Panc1 (cell line): Measurements from ENCODE around the gene STK10. TPM values are rescaled to one million over a fixed set of nuclear protein-coding genes. Genes with fewer than 3 reads are reported as not detected.

Source experiments
- ATAC-seq: fragments of 200-7000 bp; cut with Tn5 transposase; 2 replicates; pipeline ENCODE4 v1.9.1; 2020; ENCODE audit warnings: mild to moderate bottlenecking, moderate library complexity
- BruUV-seq: library from RNA; stranded (reverse); fragments of 400-500 nt; replicated peaks from 2 replicates; lab custom pipeline; 2021; lab: Mats Ljungman, UMichigan
- CTCF ChIA-PET: fragments of 300-600 bp; sonication (Branson Sonifier 250); formaldehyde crosslinking; loops from one replicate; lab custom pipeline; 2022; ENCODE audit warnings: antibody characterized with exemption; lab: Charles Lee
- POLR2A ChIA-PET: fragments of 300-600 bp; sonication (Branson Sonifier 250); formaldehyde crosslinking; loops from one replicate; lab custom pipeline; 2022; ENCODE audit warnings: antibody characterized with exemption; lab: Charles Lee
- DNase-seq: peaks from one replicate; pipeline ENCODE4 v3.0.0-alpha.2; 2010; ENCODE audit warnings: low read depth, low spot score
- H3K27ac ChIP-seq: 2 replicates; pipeline ENCODE4 v1.5.1; 2011; ENCODE audit warnings: mild to moderate bottlenecking, low read length, inconsistent platforms
- H3K27me3 ChIP-seq: fragments of 200-500 bp; sonication (Bioruptor generic); 2 replicates; pipeline ENCODE4 v1.6.0; 2014; ENCODE audit warnings: low read length, inconsistent platforms; ENCODE audit not compliant: control insufficient read depth, insufficient read depth
- H3K36me3 ChIP-seq: fragments of 200-500 bp; sonication (Bioruptor generic); 2 replicates; pipeline ENCODE4 v1.5.1; 2014; ENCODE audit warnings: inconsistent platforms, mild to moderate bottlenecking, low read length, moderate library complexity; ENCODE audit not compliant: control insufficient read depth, insufficient read depth
- H3K4me1 ChIP-seq: 2 replicates; pipeline ENCODE4 v1.5.1; 2011; ENCODE audit warnings: inconsistent platforms, mild to moderate bottlenecking, low read length, moderate library complexity; ENCODE audit not compliant: control insufficient read depth, insufficient read depth
- H3K4me3 ChIP-seq, 2 experiments: 2 replicates each; pipeline ENCODE4 v1.5.1; 2011 to 2012; ENCODE audit warnings: low read depth in 2 of 2, low read length in 2 of 2, mild to moderate bottlenecking in 2 of 2, inconsistent platforms in 1 of 2, moderate library complexity in 1 of 2
- H3K9me3 ChIP-seq: fragments of 200-500 bp; sonication (Bioruptor generic); 2 replicates; pipeline ENCODE4 v1.5.1; 2014; ENCODE audit warnings: low read depth, mild to moderate bottlenecking, inconsistent platforms, low read length, moderate library complexity; ENCODE audit not compliant: control insufficient read depth, insufficient read depth
- CTCF ChIP-seq: fragments of 450-650 bp; IDR thresholded peaks from 2 replicates; pipeline ENCODE4 v1.5.1; 2017; ENCODE audit warnings: mild to moderate bottlenecking
- POLR2AphosphoS5 ChIP-seq: IDR thresholded peaks from 2 replicates; pipeline ENCODE4 v1.6.1; 2012; ENCODE audit warnings: mild to moderate bottlenecking, low read depth, low read length, moderate library complexity
- SIN3A ChIP-seq: IDR thresholded peaks from 2 replicates; pipeline ENCODE4 v1.6.1; 2012; ENCODE audit warnings: low read depth, mild to moderate bottlenecking, low read length, moderate library complexity, borderline replicate concordance; ENCODE audit not compliant: insufficient read depth
- TCF7L2 ChIP-seq: IDR thresholded peaks from 2 replicates; pipeline ENCODE4 v1.6.1; 2011; ENCODE audit warnings: mild to moderate bottlenecking, low read depth, low read length, inconsistent platforms
- in situ Hi-C: cut with HindIII; loops from 2 replicates; pipeline ENCODE4 v1.10.0; 2016; ENCODE audit warnings: low sequenced_read_pairs, low pct_unique_long_range_greater_than_20kb
- intact Hi-C: fragments of 100-400 bp; cut with micrococcal nuclease; formaldehyde crosslinking; loops from one replicate; pipeline ENCODE4 v1.10.0; 2022; ENCODE audit not compliant: unreplicated experiment
- total RNA-seq: library from RNA; stranded (reverse); gene quantifications from one replicate; pipeline ENCODE4 v1.2.1, GENCODE V29; 2021; ENCODE audit not compliant: unreplicated experiment
- TF ChIP-seq, protein P1 (sequence below), 2 experiments: IDR thresholded peaks; 2 replicates each; pipeline ENCODE4 v1.6.1; 2011 to 2012; ENCODE audit warnings: low read depth in 2 of 2, control low read depth in 1 of 2, low read length in 1 of 2, mild to moderate bottlenecking in 1 of 2, moderate library complexity in 1 of 2; ENCODE audit not compliant: insufficient read depth in 1 of 2

Gene STK10
- total RNA-seq, 1 experiment from 2014 or later: 34.9 TPM

DNA sequence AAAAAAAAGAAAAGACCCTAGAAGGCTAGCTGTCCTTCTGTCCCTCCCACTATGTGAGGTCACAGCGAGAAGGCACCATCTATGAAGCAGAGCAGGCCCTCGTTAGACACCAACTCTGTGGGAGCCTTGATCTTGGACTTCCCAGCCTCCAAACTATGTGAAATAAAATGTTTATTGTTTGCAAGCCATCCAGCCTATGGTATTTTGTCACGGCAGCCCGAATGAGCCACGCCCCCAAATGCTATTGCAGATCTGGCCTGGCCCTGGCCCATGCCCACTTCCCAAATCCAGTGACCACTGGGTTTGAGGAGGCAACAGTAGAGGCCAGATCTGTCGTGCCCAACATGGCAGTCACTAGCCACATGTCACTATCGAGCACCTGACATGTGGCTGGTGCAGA is 10.8 kb downstream of the STK10 start:
- peaks cover 25% of the 10 kb centered on the region for H3K4me1 ChIP-seq
- no peak for DNase-seq
- ChIA-PET CTCF (no interaction called here), POLR2A (no interaction called here)
- no TSS peak for BruUV-seq
- intact Hi-C loops: no loop called here
- H3K27ac ChIP-seq: no peak overlapping the region
- no peak for ATAC-seq
- no peaks in the 10 kb centered on the region for H3K27me3 ChIP-seq
- H3K9me3 ChIP-seq: no peaks in the 10 kb centered on the region
- no peak for TF ChIP-seq SIN3A
- TF ChIP-seq TCF7L2: no peak
- TF ChIP-seq, protein P1, sequence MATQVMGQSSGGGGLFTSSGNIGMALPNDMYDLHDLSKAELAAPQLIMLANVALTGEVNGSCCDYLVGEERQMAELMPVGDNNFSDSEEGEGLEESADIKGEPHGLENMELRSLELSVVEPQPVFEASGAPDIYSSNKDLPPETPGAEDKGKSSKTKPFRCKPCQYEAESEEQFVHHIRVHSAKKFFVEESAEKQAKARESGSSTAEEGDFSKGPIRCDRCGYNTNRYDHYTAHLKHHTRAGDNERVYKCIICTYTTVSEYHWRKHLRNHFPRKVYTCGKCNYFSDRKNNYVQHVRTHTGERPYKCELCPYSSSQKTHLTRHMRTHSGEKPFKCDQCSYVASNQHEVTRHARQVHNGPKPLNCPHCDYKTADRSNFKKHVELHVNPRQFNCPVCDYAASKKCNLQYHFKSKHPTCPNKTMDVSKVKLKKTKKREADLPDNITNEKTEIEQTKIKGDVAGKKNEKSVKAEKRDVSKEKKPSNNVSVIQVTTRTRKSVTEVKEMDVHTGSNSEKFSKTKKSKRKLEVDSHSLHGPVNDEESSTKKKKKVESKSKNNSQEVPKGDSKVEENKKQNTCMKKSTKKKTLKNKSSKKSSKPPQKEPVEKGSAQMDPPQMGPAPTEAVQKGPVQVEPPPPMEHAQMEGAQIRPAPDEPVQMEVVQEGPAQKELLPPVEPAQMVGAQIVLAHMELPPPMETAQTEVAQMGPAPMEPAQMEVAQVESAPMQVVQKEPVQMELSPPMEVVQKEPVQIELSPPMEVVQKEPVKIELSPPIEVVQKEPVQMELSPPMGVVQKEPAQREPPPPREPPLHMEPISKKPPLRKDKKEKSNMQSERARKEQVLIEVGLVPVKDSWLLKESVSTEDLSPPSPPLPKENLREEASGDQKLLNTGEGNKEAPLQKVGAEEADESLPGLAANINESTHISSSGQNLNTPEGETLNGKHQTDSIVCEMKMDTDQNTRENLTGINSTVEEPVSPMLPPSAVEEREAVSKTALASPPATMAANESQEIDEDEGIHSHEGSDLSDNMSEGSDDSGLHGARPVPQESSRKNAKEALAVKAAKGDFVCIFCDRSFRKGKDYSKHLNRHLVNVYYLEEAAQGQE (IDR thresholded peaks at IDR 0.05; ENCODE audit: insufficient read depth in 1 of 2, low read depth in 2 of 2, low read length in 1 of 2): no peak
- no peak for TF ChIP-seq CTCF
- TF ChIP-seq POLR2AphosphoS5: no peak
- in situ Hi-C loops: no loop called here
- H3K4me3 ChIP-seq: no peak overlapping the region
- no peaks in the 10 kb centered on the region for H3K36me3 ChIP-seq

GRCh38 chr5:172175263-172175719 is 12.7 kb downstream of the STK10 start:
- BruUV-seq: no TSS peak
- H3K4me3 ChIP-seq: no peak overlapping the region
- H3K27me3 ChIP-seq: no peaks in the 10 kb centered on the region
- in situ Hi-C loops (no loop called here), intact Hi-C loops (no loop called here)
- CTCF ChIA-PET: no interaction called here
- TF ChIP-seq CTCF (no peak), SIN3A (no peak), TCF7L2 (no peak), POLR2AphosphoS5 (no peak)
- TF ChIP-seq, protein P1 (IDR thresholded peaks at IDR 0.05; ENCODE audit: insufficient read depth in 1 of 2, low read depth in 2 of 2, low read length in 1 of 2): no peak
- H3K36me3 ChIP-seq: no peaks in the 10 kb centered on the region
- ATAC-seq (no peak), DNase-seq (no peak)
- H3K4me1 ChIP-seq: peaks cover 25% of the 10 kb centered on the region
- POLR2A ChIA-PET: interaction anchor here (0.6 kb wide), 2 partner anchors 43 to 143 kb away, joined by 6 to 20 read pairs; no protein-coding TSS in a partner anchor
- H3K9me3 ChIP-seq: no peaks in the 10 kb centered on the region
- no peak overlapping the region for H3K27ac ChIP-seq
